Left kidney (tissue), 2 donors: Measurements from ENCODE around the gene NECTIN2. TPM values are rescaled to one million over a fixed set of nuclear protein-coding genes. Genes with fewer than 3 reads are reported as not detected.
"Not testable (repeated sequence)": the region's sequence is repeated elsewhere in the genome, so short reads cannot be mapped to it uniquely, and the experiment has no call there.

Experiments
- DNase-seq: peaks from one replicate; pipeline ENCODE4 v3.0.0-alpha.2; 2013
- polyA plus RNA-seq: library from polyadenylated mRNA; unstranded; fragments of 120-200 nt; gene quantifications from one replicate; pipeline ENCODE4 v1.2.1, GENCODE V29; 2013; ENCODE audit not compliant: insufficient read length

NECTIN2 gene
- polyA plus RNA-seq, 1 donor, result 139 TPM

- no peak for DNase-seq
Observed at GRCh38 chr19:44879309-44880065, 33.4 kb downstream of the NECTIN2 start.

- no peak for DNase-seq
Observed at GRCh38 chr19:44882063-44882462, 36.0 kb downstream of the NECTIN2 start.

- not testable (repeated sequence) for DNase-seq
Observed at GRCh38 chr19:44882619-44883397, 36.7 kb downstream of the NECTIN2 start.

- DNase-seq, result no peak
Observed at GRCh38 chr19:44883922-44884321, 37.8 kb downstream of the NECTIN2 start.

- DNase-seq, result no peak
Observed at GRCh38 chr19:44884566-44884965, 38.5 kb downstream of the NECTIN2 start.

- DNase-seq, result no peak
Observed at GRCh38 chr19:44886141-44886540, 40.0 kb downstream of the NECTIN2 start.

- no peak for DNase-seq
Observed at GRCh38 chr19:44887648-44888047, 41.6 kb downstream of the NECTIN2 start.

- not testable (repeated sequence) for DNase-seq
Observed at GRCh38 chr19:44888335-44888734, 42.2 kb downstream of the NECTIN2 start.

GRCh38 chr19:44889830-44890365 lies 43.8 kb downstream of the NECTIN2 start:
- no peak for DNase-seq

- DNase-seq, result no peak
Observed at GRCh38 chr19:44890366-44891015, 44.4 kb downstream of the NECTIN2 start.

GRCh38 chr19:44891016-44891882 lies 45.2 kb downstream of the NECTIN2 start, which contains the start of gene TOMM40:
TOMM40 (plus strand) TSS chr19:44891254; CDS start chr19:44891416, 162 bp downstream.
- peak; percentile 100 for DNase-seq

- DNase-seq, result no peak
Observed at GRCh38 chr19:44892932-44893331, 46.8 kb downstream of the NECTIN2 start.

- no peak for DNase-seq
Observed at GRCh38 chr19:44893332-44894051, 47.4 kb downstream of the NECTIN2 start.

GRCh38 chr19:44894052-44894400 lies 47.9 kb downstream of the NECTIN2 start:
- no peak for DNase-seq

- DNase-seq, result no peak
Observed at GRCh38 chr19:44894946-44895345, 48.8 kb downstream of the NECTIN2 start.

- no peak for DNase-seq
Observed at GRCh38 chr19:44897835-44898234, 51.7 kb downstream of the NECTIN2 start.

- DNase-seq, result no peak
Observed at GRCh38 chr19:44900328-44901244, 54.5 kb downstream of the NECTIN2 start.

GRCh38 chr19:44903216-44903601 lies 57.1 kb downstream of the NECTIN2 start:
- no peak for DNase-seq

GRCh38 chr19:44903602-44904425 lies 57.7 kb downstream of the NECTIN2 start:
- DNase-seq, result peak; percentile 50
